SK-N-SH (cell line): ENCODE measurements around the gene DEPDC1.

Experiments
- JUND ChIP-seq: IDR thresholded peaks from 2 replicates; pipeline ENCODE4 v1.4.0; 2012
- MAX ChIP-seq: IDR thresholded peaks from 2 replicates; pipeline ENCODE4 v1.4.0; 2012; ENCODE audit warnings: low read depth
- NFIC ChIP-seq: IDR thresholded peaks from 2 replicates; pipeline ENCODE4 v1.4.0; 2012; ENCODE audit warnings: borderline replicate concordance
- RCOR1 ChIP-seq: fragments of 150-350 bp; IDR thresholded peaks from 2 replicates; pipeline ENCODE4 v1.6.1; 2017; ENCODE audit warnings: antibody characterized with exemption, low read length

- no peak for TF ChIP-seq NFIC
- no peak for TF ChIP-seq JUND
- TF ChIP-seq MAX, result no peak
- TF ChIP-seq RCOR1, result no peak
Measured at GRCh38 chr1:68481041-68481440, 15.8 kb downstream of the DEPDC1 start.
